ENCODE results near the gene TRPM1.

The TRPM1 gene

DNA sequence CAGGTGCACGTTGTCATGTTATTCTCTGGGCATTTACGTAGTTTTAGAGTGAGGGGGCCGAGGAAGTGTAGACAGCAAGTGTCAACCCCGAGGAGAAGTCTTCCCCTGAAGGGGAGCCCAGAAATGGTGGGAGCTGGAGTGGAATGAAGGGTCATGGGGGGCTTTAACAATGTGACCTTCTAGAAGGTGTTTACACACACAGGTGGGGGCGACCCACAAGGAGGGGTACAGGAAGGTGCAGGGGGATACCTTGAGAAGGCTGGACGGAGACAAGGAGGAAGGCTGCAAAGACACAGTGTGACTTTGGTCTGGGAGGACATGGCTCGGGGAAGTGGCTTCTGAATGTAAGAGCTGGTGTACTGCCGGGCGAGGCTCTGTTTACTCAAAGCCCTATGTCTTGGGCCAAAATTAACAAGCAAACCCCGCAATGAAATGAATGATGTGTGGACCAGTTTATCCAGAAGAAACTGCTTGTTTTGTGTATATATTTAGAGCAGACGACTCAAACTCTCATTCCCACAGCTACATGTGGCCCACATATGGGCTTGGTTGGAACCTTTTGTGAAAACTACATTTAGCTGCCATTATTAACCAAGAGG lies 18.7 kb downstream of the TRPM1 start:
- no peak for DNase-seq (ENCODE audit: low spot score)

DNA sequence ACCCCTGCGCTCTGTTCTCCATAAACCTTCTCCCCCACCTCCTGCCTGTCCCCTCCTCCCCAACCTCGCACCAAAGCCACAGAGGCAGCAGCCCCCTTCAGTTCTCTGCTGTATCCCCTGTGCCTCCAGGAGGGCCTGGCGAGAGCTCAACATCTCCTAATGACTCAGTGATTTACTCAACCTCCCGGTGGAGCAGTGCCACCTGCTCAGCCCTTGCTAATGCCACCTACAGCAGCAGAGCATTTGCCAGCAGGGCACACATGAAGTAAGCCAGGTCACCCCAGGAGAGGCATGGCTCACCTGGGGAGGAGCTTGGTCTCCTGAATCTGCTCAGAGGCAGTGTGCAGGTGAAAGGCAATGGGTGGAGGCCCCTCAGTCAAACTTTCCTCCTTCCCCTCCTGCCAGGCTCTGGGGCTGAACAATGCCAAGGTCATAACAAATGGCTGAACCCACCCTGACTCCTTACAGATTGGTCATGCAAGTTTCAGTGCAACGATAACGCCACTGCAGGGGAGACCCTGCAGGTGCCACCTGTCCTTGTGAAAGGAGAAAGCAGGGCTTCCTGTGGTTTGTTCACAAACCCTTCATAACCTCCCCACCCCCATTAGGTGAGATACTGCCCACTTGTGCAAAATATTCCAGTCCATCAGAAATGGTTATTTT lies 19.8 kb downstream of the TRPM1 start:
- no peak for DNase-seq (ENCODE audit: low spot score)

DNA sequence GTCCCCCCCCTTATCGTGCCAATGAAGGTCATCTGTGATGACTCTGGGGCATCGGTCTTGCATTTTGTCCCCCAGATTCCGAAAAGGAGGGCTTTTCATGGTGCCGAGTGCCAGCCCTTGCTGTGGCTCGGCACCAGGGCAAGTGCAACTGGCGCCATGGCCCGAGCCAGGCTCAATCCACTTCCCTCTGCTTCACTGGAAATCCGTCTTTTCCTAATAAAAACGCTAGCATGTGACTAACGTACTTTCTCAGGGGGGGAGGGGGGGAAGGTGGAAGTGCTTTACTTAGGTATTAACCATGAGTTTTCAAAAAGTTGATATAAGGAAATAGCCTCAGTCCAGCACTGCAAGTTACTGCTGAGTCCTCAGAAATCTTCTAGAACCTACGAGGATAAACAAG lies 20.5 kb downstream of the TRPM1 start:
- no peak for DNase-seq (ENCODE audit: low spot score)

DNA sequence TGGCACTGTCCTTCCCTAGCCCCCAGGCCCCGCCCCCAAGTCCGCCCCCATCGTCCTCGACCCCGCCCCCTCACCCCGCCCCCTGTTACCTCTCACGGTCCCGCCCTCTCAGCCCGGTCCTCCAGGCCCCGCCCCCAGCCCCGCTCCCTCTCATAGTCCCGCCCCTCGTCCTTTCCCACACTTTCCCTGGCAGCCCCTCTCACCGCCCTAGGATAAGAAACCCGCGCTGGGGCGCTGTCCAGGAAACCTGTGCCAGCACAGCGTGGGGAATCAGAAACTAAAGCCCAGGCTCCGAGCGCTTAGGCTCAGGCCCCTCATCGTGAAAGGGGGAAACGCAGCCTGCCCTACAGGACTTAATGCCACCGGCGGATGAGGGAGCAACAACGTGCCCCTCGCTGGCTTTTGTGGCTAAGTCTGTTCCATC lies 20.9 kb downstream of the TRPM1 start:
- DNase-seq (ENCODE audit: low spot score), result peak; percentile 50

DNA sequence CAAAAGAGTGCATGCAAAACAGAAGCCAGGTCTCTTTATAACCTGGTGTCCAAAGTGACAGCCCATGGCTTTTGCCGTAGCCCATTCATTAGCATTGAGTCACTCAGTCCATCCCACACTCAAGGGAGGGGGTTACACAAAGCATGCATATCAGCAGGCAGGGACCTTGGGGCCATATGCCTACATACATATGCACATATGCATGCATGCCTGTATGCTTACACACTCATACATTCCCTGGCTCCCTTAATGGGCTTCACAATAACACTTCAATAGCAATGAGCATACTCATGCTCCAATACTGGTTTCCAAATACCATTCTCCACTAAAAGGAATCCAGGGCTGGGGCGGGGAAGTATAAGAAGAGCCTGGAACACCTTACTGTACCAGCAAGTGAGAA lies 22.0 kb downstream of the TRPM1 start:
- no peak for DNase-seq (ENCODE audit: low spot score)

DNA sequence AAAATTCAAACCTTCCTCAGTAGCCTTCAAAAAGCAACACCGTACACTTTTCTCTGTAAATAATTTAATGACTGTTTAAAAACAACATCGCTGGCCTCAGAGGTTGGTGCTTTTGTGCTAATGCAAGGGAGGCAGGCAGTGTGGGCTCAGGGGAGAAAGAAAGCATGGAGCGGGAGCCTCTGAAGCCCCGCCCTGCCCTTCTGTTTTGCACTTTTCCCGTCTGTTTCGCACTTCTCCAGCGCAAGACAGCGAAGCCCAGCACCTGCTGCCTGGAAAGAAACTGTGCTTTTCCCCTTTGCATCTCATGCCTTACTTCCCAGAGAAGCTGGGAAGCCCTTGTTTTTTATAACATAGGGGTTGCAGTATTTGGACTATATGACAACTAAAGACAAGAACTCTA lies 23.1 kb downstream of the TRPM1 start:
- no peak for DNase-seq (ENCODE audit: low spot score)

DNA sequence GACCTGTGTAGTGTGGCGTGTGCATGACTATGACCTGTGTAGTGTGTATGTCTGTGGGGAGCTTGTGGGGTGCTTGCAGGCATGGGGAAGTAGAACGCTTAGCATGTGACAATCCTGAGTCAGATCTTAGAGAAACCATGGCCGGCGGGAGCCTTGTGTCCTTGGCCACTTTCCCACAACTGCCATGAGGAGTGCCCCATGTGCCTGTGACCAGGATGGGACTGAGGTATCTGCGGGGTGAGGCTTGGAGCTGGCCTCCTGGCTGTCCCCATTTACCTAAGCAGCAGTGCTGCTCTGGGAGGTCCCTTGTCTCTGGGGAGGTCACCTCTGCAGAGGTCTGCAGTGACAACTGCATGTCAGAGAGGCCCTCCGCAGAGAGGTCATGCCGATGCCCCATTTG lies 23.6 kb downstream of the TRPM1 start:
- DNase-seq (ENCODE audit: low spot score), result no peak

DNA sequence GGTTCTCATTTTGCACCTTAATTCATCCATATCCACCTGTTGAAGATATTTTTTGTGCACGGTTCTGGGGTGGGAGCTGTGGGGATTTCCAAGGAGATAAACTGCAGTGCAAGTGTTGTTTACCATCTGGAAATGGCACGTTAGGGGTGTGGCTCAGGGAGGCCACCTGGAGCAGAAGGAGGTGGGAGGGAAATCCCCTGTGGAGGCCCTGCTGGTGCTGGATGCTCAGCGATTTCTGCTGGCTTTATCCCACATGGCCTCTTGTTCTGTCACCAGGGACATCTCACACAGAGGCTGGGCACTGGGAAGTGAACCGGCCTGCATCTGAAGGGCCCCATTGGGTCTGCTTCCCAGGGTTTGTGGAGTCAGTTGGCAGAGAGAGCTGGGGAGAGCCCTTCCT lies 24.3 kb downstream of the TRPM1 start:
- DNase-seq (ENCODE audit: low spot score), result no peak

DNA sequence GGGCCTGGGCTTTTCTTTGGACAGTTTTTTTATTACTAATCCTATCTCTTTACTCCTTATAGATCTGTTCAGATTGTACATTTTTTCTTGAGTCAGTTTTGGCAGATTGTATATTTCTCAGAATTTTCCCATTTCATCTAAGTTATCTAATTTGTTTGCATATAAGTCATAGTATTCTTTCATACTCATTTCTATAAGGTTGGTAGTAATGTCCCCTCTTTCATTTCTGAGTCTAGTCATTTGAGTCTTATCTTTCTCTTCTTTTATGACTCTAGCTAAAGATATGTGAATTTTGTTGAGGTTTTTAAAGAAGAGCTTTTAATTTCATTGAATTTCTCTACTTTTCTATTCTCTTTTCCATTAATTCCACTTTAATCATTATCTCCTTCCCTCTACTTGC lies 27.2 kb downstream of the TRPM1 start:
- DNase-seq (ENCODE audit: low spot score), result no peak

DNA sequence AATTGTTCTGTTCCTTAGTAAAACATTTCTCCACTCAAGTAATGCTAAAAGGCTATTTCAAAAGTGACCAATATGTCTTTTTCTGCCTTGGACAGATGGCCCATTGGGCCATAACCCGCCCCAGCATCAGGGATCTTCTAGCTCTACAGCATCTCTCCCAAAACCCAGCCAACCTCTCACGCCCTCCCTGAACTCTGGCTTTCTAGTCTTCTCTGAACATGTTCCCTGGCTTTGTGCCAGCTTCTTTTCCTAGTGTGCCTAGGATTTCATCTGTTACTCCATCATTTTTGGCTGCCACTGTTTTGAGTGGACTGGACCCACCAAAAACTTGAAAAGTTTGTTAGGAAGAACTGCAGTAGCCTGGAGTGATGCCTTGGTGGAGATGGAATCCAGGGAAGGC lies 30.7 kb downstream of the TRPM1 start:
- no peak for DNase-seq (ENCODE audit: low spot score)

DNA sequence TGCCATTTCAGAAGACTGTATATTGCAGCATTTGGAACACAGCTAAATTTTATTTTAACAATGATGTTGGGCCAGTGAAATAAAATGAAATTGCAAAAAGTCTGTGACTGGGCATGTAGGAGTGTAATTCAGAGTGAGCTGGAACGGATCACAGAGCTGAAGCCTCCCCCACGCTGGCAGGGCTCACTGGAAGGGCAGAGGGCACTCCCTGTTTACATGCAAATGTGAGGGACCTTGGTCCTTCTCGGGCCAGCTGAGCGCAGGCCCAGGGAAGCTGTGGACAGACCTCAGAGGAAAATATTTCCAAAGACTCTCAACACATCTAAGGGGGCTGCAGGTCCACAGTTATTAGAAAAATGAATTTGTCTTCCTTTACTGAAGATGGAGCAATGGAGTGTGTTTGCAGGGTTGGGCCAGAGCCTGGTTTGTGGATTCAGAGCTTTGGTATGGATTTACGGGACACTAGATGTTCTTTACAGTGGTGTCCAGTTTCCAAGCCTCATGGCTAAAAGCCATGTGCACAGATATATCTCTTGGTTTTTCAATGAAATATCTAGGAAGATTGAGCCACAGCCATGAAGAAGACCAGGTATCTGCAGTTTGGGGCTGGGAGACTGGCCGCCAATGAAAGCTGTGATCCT lies 32.0 kb downstream of the TRPM1 start:
- DNase-seq (ENCODE audit: low spot score), result peak; percentile 72

DNA sequence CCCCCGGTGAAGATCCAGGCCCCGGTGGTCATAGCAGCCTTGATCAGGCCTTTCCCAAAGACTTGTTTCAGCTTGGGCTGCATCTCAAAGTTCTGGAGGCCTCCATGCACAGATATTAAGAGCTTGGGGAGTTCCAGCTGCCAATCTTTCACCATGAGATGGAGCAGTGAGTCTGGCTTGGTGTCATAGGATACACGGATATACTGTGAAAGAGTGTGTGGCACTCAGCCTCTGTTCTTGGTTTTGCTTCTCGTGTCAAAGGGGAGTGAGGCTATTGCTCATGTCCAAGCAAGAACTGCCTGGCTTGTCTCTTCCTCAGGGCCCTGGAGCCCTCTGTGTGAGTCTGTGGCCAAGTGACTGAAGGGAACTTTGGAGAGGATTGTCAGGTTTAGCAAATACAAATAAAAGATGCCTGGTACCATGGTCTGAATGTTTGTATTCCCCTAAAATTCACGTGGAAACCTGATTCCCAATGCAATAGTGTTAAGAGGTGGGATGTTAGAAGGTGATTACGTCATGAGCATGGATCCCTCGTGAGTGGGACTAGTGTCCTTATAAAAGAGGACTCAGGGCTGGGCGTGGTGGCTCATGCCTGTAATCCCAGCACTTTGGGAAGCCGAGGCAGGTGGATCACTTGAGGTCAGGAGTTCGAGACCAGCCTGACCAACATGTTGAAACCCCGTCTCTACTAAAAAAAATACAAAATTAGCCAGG lies 33.5 kb downstream of the TRPM1 start:
- DNase-seq (ENCODE audit: low spot score), result no peak

DNA sequence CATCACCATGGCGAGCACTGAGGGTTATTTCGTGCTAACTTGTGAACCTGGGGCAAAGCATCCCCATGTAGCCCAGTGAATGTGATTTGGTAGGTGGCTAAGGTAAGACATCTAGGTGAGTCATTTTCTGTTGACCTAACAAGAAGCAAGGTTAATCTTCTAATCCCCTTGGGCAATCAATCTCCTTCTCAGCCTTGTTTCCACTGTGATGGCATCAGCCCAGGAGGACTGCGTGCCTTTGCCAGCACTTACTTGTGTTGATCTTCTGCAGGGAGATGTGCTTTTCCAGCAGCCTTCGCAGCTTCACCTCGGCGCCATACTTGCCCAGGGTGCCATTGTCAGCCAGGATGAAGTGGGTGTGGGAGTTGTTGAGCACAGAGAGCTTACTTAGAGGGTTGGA lies 35.7 kb downstream of the TRPM1 start:
- no peak for DNase-seq (ENCODE audit: low spot score)

DNA sequence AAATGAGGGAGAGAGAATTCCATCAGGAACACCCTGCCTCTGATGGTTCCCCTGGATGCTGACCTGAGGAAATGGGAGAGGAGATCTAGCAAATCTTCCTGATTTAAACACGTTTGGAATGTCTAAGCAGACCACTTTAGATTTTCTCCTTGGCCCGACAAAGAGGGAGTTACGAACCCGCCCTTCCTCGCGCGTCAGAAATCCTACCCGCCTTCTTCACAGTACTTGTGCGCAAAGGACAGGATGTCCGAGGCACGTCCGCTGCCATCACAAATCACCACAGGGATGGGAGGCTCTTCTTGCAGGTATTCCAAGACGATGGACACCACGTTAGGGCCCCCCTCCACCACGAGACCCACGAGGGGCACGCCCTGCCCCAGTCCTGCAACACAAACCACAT lies 38.6 kb downstream of the TRPM1 start:
- DNase-seq (ENCODE audit: low spot score), result peak; percentile 48

DNA sequence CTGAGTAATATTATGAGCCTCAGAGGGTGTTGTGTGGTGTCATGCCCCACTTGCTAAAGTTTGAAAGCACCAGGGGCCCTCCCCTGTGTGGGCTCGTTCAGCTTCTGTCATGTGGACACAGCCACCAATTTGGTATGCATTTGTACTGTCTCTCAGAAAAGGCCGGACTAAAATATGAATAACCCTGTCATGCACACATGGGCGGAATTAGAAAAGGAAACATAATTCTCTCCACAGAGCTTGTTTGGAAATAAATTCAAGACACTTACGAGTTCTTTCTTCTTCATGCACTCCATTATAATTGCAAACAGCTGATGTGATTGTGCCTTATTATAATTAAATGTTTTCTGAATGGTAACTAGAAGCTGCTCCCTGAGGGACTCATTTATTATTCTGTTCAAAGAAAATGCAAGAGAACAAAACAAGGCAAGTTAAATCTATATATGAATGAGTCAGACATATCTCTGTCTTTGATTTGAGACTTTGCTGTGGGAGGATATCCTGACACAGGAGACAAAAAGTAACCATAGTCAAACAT lies 39.1 kb downstream of the TRPM1 start:
- DNase-seq (ENCODE audit: low spot score), result peak; percentile 57

DNA sequence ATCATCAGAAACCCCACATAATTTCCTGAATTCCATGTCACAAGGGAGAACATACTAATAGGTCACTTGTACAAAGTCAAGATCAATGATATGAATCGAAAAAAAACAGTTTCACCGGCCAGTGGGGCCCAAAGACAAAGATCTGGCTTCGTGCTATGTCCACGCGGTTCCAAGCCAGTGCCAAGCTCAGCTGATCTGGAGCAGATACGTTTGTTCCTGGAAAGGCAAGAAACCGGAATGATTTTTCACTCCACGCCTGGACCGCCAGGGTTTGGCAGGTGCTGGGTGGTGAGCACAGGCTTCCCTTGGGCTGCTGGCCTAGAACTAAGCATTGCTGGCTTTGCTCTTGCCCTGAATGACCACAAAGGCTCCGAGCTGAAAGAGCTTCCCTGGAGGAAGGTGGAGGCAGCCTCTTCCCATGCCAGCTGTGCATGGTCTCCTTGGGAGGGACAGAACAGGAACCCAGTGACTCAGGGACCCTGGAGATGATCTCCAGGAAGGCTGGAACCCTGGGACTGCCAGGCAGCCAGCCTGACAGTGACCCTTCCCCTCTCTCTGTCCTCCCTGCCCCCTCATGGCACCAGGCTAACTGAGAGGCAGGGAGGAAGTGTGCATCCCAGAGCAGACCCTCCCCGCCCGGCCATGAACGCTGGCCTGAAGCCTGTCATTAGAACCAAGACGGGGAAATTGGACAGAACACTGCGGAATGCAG lies 40.9 kb downstream of the TRPM1 start:
- no peak for DNase-seq (ENCODE audit: low spot score)

DNA sequence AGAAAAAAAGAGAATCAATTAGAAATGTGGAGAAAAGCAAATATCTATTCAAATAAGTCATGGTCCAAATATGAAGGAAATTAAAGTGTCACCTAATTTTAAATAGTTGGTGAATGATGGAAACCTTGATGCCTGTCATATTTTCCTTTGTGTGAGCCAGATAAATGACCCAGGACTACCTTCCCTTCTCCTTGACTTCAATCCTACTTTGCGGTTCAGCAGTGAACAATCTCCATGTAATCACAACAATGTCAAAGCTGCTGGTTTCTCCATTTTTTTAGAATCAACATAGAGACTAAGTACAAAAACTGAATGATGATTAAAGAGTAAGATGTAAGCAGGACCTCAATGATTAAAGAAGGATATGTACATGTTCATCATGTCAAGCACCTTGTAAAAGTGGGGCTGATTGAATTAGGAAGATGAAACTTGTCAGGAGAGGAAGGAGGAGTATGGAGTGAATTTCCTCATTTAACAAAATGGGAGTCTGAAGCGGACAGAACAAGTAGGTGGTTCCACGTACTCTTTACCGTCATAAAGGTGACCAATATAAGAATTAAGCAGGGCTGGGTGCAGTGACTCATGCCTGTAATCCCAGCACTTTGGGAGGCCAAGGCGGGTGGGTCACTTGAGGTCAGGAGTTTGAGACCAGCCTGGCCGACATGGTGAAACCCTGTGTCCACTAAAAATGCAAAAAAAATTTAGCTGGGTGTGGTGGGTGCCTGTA lies 43.1 kb downstream of the TRPM1 start:
- DNase-seq (ENCODE audit: low spot score), result no peak

DNA sequence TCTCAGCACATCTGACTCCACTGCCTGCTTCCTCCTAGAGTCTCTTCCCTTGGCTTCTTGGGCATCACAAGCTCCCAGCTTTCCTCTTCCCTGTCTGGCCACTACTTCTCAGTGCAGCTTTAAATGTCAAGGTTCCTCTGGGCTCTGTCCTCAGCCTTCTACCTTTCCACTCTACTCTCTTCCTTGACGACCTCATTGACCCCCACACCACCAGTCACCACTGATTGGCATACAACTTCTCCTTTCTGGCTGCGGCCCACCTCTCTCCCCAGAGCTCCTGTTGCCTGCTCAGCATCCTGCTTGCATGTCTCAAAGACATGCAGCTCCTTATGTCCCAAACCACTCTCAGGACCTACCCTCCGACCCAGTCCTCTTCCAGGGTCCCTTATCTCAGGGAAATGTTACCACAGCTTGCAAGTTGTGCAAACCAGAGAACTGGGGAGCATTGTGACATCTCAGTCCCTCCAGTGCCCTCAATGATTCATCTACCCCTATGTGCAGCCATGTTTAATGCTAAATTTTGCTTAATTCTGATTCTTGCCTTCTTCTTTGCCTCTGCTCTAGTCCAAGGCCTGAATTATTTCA lies 49.9 kb downstream of the TRPM1 start:
- DNase-seq (ENCODE audit: low spot score), result no peak

DNA sequence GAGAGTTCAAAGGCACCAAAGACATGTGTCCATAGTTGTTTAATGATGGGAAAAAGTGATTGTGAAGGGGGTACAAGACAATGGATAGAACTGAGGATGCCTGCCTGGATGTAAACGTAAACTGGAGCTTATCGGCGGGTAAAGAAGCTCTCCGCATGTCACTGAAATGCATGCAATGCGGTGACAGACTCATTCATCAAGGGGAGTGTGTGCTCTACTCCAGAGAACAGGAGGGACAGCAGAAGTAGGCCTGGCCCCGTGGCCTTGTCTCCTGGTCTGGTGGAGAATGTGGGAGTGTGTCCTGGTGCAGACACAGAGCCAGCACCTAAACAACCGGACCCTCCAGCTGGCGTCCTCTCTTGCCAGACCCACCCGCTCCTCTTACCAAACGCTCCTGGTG lies 50.6 kb downstream of the TRPM1 start:
- DNase-seq (ENCODE audit: low spot score), result no peak

DNA sequence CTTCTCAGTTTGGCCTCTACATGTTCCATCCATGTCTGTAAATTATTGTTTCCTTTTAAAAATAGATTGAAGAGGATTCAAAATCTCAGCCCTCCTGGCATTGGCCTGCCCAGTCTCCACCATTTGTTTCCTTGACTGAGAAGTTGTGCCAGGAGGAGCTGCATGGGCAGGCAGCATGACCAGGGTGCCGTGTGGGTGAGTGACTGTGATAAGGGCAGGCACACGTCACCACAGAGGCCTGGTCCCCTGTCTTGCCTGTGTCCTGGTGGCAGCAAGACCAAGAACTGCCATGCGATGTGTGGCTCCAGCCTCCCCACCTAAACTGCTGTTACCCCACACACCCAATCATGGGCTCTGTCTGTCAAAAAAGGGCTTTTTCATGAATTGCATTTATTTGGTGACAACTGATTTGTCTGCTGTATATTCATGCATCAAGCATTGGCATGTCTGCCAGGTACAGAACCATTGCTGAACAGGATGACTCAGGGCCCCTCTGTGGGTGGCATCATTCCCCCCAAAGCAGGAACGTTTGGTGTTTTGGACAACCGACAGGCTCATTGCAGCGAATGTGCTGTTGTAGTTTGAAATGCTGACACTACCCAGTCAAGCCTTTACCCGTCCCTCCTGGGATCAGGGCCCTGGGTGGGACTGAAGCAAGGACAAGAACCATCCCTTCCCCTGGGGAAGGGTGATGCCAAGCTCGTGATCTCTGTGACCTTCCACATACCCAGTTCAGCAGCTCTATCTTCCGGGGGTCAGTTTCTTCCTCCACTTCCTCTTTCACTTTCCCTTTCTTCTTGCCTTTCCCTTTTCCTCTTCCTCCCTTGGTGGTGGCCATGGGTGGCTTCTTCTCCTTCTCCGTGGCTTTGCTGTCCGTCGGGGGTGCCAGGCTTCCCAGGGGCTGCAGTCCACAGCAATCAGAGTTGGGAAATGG lies 51.6 kb downstream of the TRPM1 start:
- no peak for DNase-seq (ENCODE audit: low spot score)

All from GM03348 (cell line).